HG03066 (cell line): ENCODE results near the gene SCML1.

Experiments
- ATAC-seq: cut with Tn5 transposase; IDR thresholded peaks from one replicate; pipeline ENCODE4 v1.9.1; 2021; ENCODE audit warnings: low read depth; ENCODE audit not compliant: unreplicated experiment

The SCML1 gene

GRCh38 chrX:17787557-17787956, 50.3 kb downstream of the SCML1 start:
- no peak for ATAC-seq

- ATAC-seq, result no peak
Measured at GRCh38 chrX:17788439-17788838, 51.1 kb downstream of the SCML1 start.

GRCh38 chrX:17788956-17789562, 51.8 kb downstream of the SCML1 start:
- no peak for ATAC-seq

GRCh38 chrX:17792826-17793225, 55.5 kb downstream of the SCML1 start:
- no peak for ATAC-seq

GRCh38 chrX:17798921-17799320, 61.6 kb downstream of the SCML1 start:
- no peak for ATAC-seq

GRCh38 chrX:17801431-17801830, 64.1 kb downstream of the SCML1 start:
- ATAC-seq, result no peak

GRCh38 chrX:17802756-17803155, 65.5 kb downstream of the SCML1 start:
- no peak for ATAC-seq

GRCh38 chrX:17803449-17803848, 66.2 kb downstream of the SCML1 start:
- no peak for ATAC-seq
